IPS-15b (cell line): ENCODE data around the gene TMBIM4.

Experiments used
- H3K27me3 ChIP-seq: one replicate; pipeline ENCODE4 v1.6.1; 2013; ENCODE audit warnings: low read length; ENCODE audit not compliant: control insufficient read depth, insufficient read depth
- H3K36me3 ChIP-seq: one replicate; pipeline ENCODE4 v1.6.1; 2013; ENCODE audit warnings: low read length; ENCODE audit not compliant: control insufficient read depth, insufficient read depth
- H3K4me1 ChIP-seq: one replicate; pipeline ENCODE4 v1.6.1; 2013; ENCODE audit warnings: mild to moderate bottlenecking, low read length; ENCODE audit not compliant: control insufficient read depth, insufficient read depth
- H3K4me3 ChIP-seq: one replicate; pipeline ENCODE4 v1.5.1; 2013; ENCODE audit warnings: low read depth, low read length
- H3K9ac ChIP-seq: one replicate; pipeline ENCODE4 v1.6.1; 2013; ENCODE audit warnings: low read depth, mild to moderate bottlenecking, low read length
- H3K9me3 ChIP-seq: one replicate; pipeline ENCODE4 v1.6.1; 2013; ENCODE audit warnings: mild to moderate bottlenecking, low read length; ENCODE audit not compliant: control insufficient read depth, insufficient read depth

TMBIM4 gene

GRCh38 chr12:66111605-66112004, 58.2 kb downstream of the TMBIM4 start:
- Histone ChIP-seq H3K4me1 (peaks cover 11% of the 10 kb centered on the region), H3K27me3 (no peaks in the 10 kb centered on the region), H3K9ac (no peak overlapping the region), H3K36me3 (no peaks in the 10 kb centered on the region), H3K9me3 (no peaks in the 10 kb centered on the region), H3K4me3 (no peak overlapping the region)

GRCh38 chr12:66109056-66109455, 60.7 kb downstream of the TMBIM4 start:
- H3K4me1 ChIP-seq = peaks cover 11% of the 10 kb centered on the region
- no peak overlapping the region for H3K9ac ChIP-seq
- no peaks in the 10 kb centered on the region for H3K27me3 ChIP-seq
- no peaks in the 10 kb centered on the region for H3K9me3 ChIP-seq
- no peak overlapping the region for H3K4me3 ChIP-seq
- H3K36me3 ChIP-seq = no peaks in the 10 kb centered on the region

- Histone ChIP-seq H3K27me3 (no peaks in the 10 kb centered on the region), H3K9ac (no peak overlapping the region), H3K4me3 (no peak overlapping the region), H3K9me3 (no peaks in the 10 kb centered on the region), H3K36me3 (no peaks in the 10 kb centered on the region), H3K4me1 (peaks cover 11% of the 10 kb centered on the region)
Observed at GRCh38 chr12:66108386-66108785, 61.4 kb downstream of the TMBIM4 start.

DNA sequence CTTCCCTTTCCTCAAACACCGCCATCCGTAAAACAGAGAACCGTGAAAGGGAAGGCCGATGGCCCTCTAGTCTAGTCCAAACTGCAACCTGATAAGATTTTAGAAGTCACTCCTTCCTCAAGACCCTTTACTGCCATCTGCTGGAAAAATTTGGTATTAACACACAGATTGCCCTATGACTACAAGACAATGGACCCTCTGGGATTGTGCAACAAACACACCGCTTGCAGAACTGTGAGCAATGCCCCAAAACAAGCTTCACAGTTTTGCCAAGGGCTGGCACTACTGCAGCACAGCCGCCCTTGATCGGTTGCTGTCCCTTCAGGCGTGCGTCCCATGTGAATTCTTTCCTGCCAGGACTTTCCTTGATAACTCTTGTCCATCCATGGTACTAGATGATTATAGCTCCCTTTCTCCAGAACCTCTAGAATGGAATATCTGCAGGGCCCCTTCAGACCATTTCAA, 62.3 kb downstream of the TMBIM4 start:
- Histone ChIP-seq H3K27me3 (no peaks in the 10 kb centered on the region), H3K9me3 (no peaks in the 10 kb centered on the region), H3K9ac (no peak overlapping the region), H3K4me1 (peaks cover 11% of the 10 kb centered on the region), H3K4me3 (no peak overlapping the region), H3K36me3 (no peaks in the 10 kb centered on the region)

DNA sequence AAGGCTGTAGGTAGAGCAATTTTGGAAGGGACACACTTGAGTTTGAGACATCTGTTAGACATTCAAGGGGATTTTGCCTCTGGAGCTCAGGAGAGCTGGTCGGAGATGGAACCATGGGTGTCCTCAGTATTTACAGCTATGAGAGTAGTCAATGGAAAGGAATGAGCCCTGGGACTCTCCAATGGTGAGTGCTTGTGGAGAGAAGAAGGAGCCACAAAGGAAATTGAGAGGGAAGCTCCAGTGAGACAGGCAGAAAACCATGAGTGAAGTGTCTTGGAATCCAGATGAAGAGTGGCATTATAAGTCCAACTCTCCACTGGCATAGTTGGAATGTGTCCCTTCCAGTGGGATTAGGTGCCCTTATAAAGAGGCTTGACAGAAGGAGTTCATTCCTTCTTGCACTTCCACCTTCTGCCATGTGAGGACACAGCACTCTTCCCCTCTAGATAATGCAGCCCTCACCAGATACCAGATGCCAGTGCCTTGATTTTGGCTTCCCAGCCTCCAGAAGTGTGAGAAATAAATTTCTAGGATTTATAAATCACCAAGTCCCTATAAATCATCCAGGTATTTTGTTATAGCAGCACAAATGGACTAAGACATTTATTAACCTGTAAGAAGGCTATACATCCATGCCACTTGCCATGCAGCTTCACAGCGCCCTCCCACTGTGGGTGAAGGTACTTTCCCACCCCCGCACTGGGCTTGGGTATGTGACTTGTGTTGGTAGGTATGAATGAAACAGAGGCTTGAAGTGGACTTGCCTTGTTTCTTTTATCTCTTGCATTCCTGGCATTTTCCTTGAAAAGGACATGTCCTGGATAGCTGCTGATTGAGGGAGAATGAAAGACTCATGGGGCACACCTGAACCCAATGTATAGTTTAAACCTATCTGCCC, 66.5 kb downstream of the TMBIM4 start:
- no peak overlapping the region for H3K4me3 ChIP-seq
- peaks cover 5% of the 10 kb centered on the region for H3K4me1 ChIP-seq
- H3K27me3 ChIP-seq = no peaks in the 10 kb centered on the region
- H3K9ac ChIP-seq = no peak overlapping the region
- H3K9me3 ChIP-seq = peaks cover 7% of the 10 kb centered on the region
- no peaks in the 10 kb centered on the region for H3K36me3 ChIP-seq

DNA sequence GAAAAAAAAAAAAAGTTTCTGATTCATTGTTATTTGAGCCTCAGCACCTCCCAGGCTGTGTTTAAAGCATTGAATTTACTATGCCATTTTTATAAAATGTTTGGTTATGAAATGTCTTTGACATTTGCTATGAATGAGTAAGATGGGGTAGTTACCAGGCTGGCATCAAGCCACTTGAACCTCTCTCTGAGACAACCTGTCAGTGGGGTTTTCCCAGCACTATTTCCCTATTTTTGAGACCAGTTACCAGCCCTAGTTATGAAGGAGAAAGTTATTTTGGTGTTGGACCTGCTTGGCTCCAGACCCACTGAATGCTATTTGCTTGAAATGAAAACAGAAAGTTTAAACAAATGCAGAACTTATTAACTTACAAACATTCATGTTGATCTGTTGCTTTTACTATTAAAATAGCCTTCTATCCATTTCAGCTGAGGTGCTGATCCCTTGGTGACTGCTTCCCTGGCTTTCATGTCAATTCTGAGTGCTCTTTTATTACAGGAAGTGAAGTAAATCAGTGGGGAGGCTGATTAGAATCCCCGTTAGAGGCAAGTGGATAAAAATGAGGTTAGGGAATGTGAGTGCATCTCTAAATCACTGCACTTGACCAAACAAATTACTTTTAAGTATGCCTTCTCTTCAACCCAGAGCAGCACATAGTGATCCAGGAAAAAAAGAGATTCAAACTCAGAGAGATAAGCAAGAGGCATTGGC, 77.1 kb downstream of the TMBIM4 start:
- Histone ChIP-seq H3K9ac (no peak overlapping the region), H3K4me3 (no peak overlapping the region), H3K27me3 (no peaks in the 10 kb centered on the region), H3K4me1 (no peaks in the 10 kb centered on the region), H3K9me3 (no peaks in the 10 kb centered on the region), H3K36me3 (no peaks in the 10 kb centered on the region)

- H3K27me3 ChIP-seq = no peaks in the 10 kb centered on the region
- no peaks in the 10 kb centered on the region for H3K9me3 ChIP-seq
- no peaks in the 10 kb centered on the region for H3K36me3 ChIP-seq
- H3K4me3 ChIP-seq = no peak overlapping the region
- no peaks in the 10 kb centered on the region for H3K4me1 ChIP-seq
- no peak overlapping the region for H3K9ac ChIP-seq
Observed at GRCh38 chr12:66090157-66090556, 79.6 kb downstream of the TMBIM4 start.

- Histone ChIP-seq H3K27me3 (no peaks in the 10 kb centered on the region), H3K4me1 (no peaks in the 10 kb centered on the region), H3K36me3 (no peaks in the 10 kb centered on the region), H3K9ac (no peak overlapping the region), H3K4me3 (no peak overlapping the region), H3K9me3 (no peaks in the 10 kb centered on the region)
Observed at GRCh38 chr12:66087365-66087943, 82.3 kb downstream of the TMBIM4 start.

GRCh38 chr12:66085998-66086397, 83.8 kb downstream of the TMBIM4 start:
- no peaks in the 10 kb centered on the region for H3K9me3 ChIP-seq
- no peak overlapping the region for H3K4me3 ChIP-seq
- no peak overlapping the region for H3K9ac ChIP-seq
- H3K27me3 ChIP-seq = no peaks in the 10 kb centered on the region
- no peaks in the 10 kb centered on the region for H3K4me1 ChIP-seq
- no peaks in the 10 kb centered on the region for H3K36me3 ChIP-seq
